ENCODE results near the gene AP1B1.

AP1B1 gene

DNA sequence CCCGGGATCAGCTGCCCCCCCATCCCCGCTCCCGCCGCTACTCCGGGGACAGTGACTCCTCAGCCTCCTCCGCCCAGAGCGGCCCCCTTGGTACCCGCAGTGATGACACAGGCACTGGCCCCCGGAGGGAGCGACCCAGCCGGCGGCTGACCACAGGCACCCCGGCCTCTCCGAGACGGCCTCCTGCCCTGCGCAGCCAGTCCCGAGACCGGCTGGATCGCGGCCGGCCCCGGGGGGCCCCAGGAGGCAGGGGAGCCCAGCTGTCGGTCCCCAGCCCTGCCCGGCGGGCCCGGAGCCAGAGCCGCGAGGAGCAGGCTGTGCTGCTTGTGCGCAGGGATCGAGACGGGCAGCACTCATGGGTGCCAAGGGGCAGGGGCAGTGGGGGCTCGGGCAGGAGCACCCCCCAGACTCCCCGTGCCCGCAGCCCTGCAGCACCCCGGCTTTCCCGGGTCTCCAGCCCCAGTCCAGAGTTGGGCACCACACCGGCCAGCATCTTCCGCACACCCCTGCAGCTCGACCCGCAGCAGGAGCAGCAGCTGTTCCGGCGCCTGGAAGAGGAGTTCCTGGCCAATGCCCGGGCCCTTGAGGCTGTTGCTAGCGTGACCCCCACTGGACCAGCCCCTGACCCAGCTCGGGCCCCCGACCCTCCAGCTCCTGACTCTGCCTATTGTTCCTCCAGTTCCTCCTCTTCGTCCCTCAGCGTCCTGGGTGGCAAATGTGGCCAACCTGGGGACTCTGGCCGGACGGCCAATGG lies 76.7 kb downstream of the AP1B1 start:
- peak in 1 of 2 experiments; percentile 42 for DNase-seq

DNA sequence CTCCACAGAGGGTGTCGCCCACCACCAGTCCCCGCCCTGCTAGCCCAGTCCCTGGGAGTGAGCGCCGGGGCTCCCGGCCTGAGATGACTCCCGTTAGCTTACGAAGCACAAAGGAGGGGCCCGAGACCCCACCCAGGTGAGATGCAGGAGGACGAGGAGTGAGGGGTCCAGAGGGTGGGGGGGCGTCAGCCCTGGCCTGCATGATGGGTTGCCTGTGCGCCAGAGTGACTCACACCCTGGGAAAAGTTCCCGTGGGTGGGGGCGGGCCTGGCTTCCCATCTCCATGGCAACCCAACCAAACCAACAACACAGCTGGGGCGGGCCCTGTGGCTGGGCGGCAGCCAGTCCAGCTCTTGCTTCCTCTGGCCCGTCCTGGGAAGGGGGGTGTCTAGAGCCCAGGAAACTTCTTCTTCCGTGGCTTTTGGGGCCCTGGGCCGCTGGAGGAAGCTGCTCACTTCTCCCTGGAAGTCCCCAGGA lies 77.5 kb downstream of the AP1B1 start:
- DNase-seq, result peak; percentile 90 to 91

DNA sequence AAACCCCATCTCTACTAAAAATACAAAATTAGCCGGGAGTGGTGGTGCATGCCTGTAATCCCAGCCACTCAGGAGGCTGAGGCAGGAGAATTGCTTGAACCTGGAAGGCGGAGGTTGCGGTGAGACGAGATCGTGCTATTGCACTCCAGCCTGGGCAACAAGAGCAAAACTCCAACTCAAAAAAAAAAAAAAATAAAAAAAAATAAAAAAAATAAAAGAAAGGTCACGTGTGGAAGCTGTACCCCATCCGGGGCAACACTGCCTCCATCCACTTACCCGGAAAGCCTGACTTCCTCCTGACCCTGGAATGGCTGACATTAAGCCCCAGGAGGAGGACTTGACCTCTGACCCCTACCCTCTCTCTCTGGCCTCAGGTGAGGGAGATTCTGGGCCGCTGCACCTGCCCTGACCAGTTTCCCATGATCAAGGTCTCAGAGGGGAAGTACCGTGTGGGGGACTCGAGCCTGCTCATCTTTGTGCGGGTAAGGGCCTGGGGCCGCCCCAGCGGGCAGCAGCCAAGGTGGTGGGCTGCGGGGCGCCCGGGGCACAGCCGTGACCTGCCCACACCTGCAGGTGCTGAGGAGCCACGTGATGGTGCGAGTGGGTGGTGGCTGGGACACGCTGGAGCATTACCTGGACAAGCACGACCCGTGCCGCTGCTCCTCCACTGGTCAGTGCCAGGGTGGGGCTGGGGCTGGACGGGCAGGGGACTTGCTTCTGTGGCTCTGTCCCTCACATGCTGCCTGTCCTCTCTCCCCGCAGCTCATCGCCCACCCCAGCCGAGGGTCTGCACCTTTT lies 78.1 kb downstream of the AP1B1 start:
- no peak for DNase-seq

DNA sequence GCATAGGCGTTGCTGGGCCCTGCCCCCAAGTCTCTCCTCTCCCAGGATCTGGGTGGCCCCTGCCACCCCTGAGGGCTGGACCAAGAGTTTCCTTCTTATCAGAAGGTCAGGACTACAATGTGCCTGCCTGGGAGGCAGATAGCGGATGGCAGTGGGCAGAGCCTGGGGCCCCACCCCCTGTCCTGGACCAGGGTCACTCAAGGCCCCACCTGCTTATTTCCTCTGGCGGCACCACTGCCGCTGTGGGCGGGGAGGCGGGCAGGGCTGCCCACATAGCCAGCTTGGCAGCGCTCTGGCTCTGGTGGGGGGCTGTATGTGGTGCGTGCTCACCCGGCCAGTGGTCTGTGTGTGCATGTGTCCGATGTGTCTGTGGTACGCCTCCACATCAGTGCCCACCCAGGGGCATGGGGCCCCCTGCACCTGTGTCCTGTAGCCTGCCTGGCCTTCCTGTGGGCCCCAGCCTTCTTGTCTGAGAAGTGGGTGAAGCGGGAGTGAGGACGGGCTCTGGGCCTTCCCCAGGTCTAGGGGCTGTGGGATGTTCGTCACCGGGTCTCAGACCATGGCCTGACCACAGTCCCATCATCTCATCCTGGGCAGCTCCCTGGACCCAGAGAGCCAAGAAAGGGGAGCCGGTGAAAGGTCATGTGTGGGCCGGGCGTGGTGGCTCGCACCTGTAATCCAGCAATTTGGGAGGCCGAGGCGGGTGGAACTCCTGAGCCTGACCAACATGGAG lies 78.9 kb downstream of the AP1B1 start:
- DNase-seq, result no peak

DNA sequence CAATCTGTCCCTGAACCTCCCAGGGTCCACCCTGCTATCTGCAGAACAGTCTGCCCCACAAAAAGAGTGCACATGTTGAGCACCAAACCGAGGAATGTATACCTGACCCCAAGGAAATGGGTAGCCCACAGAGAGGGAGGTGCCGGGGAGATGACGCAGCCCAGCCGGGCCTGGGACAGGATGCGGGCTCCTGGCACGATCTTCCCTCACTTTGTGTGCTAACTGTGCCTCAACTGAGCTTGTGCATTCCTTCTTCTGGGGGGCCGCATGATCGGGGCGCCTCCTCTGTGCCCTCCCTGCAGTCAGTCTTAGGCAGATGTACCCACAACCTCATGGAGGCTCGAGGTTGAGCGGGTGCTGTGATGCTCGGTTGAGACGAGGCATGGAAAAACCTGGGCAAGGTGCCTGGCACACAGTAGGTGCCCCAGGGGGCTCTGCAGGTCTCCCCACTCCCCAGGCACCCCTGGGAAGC lies 79.5 kb downstream of the AP1B1 start:
- no peak for DNase-seq

DNA sequence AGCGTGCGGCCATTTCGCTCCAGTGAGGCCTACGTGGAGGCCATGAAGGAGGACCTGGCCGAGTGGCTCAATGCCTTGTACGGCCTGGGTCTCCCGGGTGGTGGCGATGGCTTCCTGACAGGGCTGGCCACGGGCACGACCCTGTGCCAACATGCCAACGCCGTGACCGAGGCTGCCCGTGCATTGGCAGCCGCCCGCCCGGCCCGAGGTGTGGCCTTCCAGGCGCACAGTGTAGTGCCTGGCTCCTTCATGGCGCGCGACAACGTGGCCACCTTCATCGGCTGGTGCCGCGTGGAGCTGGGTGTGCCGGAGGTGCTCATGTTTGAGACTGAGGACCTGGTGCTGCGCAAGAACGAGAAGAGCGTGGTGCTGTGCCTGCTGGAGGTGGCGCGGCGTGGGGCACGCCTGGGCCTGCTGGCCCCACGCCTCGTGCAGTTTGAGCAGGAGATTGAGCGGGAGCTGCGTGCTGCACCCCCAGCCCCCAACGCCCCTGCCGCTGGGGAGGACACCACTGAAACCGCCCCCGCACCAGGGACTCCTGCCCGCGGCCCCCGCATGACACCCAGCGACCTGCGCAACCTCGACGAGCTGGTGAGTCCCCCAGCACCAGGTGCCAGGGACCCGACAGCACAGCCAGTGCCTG lies 80.1 kb downstream of the AP1B1 start:
- DNase-seq, result no peak

DNA sequence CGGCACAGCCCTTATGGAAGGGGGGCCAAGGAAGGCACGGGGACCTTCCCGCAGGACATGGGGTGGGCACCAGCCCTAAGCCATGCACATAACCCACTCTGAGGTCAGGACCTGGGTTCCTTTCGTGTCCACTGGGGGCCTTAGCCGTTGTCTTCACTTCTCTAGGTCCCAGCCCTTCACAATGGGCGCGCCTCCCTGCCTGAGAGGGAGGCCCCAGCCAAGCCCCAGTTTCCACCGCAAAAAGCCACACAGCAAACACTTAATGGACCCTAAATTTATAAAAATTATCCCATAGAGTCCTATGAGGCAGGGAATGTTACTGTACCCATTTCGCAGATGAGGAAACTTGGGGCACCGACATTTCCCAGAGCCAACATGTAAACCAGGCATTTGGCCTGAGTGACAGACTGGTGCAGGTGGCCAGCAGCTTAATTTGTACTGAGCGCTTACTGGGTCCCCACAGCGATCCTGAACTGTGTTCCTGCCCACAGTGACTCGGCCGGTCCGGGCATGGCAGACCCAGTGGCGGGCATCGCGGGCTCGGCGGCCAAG lies 80.7 kb downstream of the AP1B1 start:
- DNase-seq, result no peak

DNA sequence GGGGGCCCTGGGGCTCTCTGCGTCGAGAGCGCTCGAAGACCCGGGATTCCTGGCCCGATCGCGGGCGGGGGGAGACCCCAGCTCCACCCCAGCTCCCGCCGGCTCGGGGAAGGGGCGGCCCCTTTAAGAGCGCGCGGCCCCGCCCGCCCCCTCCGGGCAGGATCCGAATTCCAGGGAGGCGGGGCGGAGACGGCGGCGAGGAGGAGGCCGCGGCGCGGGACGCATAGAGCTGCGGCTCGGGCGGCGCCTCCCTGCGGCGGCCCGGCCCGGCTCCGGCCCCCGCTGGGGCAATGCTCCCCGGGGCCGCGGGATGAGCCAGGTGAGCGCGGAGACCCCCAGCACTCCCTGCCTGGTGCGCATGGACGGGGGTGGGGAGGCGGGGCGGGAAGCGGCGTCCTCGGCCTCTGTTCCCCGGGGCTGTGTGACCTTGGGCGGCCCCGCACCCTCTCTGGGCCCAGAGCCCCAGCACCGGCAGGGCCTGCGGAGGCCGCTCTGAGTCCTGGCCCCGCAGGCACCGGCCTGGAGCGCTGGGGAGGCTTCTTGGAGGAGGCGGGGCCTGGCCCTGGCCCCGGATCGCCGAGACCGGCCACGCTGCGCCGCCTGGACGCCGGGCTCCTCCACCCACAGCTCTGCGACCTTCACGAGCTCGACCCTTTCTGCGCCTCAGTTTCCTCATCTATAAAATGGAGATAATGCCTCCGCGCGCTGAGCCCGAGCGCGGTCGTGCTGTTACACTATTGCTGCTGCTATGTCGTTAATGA lies 81.4 kb downstream of the AP1B1 start:
- peak; percentile 69 to 85 for DNase-seq

DNA sequence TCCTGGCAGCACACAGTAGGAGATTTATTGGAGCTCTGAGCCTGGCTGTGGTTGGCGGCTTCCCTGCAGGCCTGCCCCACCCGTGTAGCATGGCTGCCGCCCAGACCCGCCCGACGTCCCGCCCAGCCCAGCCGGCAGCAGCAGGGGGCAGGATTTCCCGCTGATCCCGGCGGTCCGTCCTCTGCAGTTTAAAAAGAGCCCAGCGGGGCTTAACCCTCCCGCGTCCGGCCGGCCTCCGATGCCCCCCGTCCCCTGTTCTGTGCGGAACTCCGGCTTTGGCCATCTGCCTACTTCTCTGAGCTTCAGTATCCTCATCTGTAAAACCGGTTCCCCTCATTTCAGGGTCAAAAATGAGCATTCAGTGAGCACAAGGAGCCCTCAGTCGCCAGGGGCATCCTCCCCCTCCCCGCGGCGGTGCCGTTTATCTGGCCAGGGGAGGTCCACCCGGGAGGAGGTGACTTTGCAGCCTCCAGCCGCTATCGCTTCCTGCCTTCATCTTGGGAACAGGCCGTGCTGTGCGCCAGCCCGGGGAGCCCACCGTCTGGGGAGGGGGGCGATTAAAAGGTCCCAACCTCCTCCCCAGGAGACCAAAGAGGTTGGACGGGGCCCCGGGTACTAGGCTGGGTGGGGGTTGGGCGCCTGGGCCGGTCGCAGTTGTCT lies 82.1 kb downstream of the AP1B1 start, which contains the start of gene GAS2L1:
GAS2L1 (plus strand) TSS at position 476 of the 660 bp plus-strand sequence. CDS start 1,456 bp downstream, outside the sequence.
- DNase-seq, result peak; percentile 56 to 79

DNA sequence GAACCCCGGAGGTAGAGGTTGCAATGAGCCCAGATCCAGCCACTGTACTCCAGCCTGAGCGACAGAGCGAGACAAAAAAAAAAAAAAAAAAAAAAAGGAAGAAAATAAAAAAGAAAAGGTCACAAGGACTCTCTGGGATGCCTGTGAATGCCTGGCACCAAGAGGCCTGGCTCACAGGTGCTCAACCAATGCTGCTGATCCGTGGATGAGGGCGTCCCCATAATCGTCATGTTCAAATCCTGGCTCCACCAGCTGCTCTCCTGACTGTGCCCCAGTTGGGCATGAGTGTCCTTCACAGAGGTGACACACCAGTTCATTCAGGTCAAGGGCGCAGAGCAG lies 82.6 kb downstream of the AP1B1 start:
- DNase-seq, result no peak

DNA sequence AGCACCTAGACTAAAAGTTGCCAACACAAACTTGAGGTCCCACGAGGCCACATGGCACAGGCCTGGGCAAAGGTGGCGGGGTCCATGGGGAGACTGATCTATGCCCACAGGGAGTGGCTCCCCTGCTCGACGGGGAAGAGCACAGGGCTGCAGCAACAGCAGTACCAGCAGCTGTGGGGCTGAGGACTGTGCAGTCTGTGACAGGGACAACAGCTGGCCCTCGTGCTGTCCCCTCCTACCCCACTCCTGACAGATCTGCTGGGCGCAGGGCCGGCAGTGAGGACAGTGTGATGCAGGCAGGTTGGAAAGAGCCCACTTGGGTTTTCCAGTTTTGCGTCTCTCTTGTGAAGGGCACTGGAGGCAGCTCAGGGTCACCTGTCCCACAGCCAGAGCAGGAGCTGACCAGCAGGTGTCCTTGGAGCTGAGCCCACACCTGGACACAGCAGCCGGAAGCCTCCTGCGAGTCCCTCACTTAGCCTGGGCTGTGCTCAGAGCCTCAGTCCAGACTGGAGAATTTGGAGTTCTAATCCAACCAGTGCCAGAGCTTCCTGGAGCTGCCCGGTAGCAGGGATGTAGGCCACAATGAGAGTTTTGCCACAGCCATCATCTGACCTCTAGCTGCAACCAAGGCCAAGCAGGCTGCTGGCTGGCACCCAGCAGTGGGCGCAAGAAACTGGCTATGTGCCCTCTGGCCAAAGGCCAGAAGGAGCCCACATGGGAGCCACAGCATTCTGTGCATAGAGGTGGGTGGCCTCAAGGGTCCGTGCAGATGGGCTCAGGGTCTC lies 85.5 kb downstream of the AP1B1 start:
- peak in 1 of 2 experiments; percentile 41 for DNase-seq

DNA sequence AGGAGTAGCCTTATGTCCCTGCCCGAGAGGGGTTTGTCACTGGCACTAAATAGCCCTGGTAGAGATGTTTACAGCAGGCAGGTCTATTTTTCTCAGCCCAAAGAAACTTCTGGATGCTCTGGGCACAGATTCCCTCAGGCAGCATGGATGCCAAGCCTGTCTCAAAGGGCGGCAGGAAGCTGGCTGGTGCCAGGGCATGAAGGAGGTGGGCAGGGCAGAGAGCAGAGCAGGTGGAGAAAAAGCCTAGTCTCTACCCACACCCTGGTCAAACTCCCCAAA lies 86.0 kb downstream of the AP1B1 start:
- peak; percentile 55 to 76 for DNase-seq

DNA sequence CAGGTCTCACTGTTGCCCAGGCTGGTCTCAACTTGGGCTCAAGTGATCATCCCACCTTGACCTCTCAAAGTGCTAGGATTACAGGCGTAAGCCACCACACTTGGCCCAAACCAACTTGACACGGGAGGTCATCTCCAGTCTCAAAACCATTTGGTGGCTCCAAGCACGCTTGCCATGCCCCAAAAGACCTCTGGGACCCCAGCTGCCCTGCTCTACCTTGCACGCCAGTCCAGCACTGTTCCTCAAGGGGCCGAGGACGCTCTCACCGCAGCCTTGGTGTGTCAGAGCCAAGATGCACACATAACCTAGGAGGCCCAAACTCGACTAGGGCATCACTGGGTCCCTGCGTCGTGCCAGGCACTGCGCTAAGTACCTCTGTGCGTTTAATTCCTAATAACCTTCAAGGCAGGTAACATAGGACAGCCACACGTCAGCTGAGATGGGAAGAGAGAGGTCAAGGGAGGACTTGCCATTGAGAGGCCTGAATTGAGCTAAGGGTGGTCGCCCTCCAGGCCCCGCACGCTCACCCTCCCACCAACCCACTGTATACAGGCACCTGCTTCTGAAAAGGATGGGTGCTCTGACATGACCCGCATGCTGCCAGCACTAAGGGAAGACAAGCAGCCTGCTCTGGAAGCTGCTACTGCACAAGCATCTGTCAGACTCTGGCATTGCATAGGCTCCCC lies 86.5 kb downstream of the AP1B1 start:
- DNase-seq, result no peak

DNA sequence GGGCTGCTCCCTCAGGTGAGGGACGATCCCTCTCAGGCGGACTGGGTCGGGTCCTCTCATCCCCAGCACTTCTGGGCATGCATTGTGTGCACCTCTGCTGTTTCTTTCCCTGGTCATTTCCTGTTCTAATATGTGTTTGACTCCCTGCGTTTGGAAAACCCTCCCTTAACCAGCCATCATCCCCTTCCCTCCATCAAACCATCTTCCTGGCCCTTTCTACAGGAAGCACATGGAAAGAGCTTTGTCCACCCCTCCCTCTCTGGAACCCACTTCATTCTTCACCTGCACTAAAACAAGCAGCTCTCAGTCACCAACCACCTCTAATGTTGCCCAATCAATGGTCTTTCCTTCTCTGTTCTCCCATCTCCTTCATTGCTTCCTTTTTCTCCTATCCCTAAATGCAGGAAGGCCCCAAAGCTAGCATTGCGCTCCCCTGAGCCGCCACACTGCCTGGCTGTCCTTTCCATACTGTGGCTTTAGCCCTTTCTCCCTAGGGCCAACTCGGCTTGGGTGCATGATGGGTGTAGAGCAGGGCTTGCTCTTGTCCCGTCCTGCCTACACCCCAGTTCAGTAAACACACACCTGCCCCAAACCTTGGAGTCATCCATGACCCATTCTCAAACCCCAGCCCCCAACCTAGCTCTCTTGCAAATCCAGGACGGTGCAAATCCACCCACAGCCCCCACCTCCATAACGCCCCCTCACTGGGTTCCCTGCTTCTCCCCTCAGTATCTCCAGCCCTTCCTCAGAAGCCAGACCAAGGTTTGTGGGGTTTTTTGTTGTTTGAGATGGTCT lies 87.4 kb downstream of the AP1B1 start:
- no peak for DNase-seq

DNA sequence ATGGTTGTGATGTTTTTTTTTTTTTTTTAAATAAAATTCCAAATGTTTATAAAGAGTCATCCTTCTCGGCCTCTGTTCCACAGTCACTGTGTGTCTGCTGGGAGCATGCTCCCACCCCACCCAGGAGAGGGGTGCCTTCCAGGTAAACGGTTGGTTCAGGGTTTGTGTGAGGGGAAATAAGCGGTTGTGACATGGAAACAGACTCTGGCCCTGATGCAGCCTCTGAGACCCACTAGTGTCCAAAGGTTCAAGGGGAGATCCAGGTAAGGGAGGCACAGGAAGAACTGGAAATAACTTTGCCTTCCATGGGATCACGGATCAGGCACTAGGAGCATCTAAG lies 87.9 kb downstream of the AP1B1 start:
- no peak for DNase-seq

DNA sequence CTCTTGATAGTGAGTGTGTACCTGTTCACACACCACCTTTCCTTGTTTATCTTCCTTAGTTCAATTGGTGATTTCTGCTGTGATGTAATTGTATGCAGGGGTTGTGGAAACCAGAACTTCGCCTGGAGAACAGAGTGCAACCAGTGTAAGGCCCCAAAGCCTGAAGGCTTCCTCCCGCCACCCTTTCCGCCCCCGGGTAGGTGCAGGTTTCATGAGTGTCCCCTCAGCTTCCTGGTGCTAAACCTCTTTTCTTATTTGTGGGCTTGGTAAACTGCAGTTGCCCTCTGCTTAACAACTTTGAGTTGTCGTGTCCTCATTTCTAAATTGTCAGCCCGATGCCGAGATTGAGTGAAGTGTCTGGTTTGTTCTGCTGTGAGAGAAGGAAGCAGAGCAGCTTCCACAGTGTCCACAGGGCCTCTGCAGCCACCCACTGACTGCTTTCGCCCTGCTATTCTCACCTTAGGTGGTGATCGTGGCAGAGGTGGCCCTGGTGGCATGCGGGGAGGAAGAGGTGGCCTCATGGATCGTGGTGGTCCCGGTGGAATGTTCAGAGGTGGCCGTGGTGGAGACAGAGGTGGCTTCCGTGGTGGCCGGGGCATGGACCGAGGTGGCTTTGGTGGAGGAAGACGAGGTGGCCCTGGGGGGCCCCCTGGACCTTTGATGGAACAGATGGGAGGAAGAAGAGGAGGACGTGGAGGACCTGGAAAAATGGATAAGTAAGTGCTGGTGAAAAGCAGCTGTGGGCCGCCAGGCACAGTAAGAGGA lies 89.1 kb downstream of the AP1B1 start:
- DNase-seq, result no peak

DNA sequence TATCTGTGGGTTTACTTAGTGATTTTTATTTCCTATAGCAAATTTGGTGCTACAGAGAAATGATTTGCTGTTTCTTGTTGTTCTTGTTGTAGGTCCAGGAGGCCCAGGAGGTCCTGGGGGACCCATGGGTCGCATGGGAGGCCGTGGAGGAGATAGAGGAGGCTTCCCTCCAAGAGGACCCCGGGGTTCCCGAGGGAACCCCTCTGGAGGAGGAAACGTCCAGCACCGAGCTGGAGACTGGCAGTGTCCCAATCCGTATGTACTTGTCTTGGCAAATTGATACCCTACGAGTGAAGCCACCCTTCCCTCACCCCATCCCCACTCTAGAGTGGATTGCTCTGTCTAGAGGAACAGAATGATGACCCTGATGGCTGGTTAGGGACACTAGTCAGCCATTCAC lies 89.7 kb downstream of the AP1B1 start:
- DNase-seq, result no peak

DNA sequence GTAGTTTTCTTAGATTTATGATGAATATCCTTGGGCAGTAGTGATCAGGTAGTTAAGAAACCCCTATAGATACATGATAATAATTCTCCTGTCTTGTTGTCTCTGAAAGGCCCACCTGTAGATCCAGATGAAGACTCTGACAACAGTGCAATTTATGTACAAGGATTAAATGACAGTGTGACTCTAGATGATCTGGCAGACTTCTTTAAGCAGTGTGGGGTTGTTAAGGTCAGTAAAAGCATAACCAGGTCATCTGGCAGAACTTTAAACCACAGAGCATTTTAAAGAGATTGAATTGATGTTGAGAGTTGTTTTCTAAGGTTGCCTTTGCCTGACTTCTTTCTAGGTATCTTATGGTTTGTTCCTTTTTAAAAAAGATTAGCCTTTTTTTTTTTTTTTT lies 96.0 kb downstream of the AP1B1 start:
- DNase-seq, result no peak

All from NCI-H446 (cell line).